ENCODE results near the gene DYTN.

DNA sequence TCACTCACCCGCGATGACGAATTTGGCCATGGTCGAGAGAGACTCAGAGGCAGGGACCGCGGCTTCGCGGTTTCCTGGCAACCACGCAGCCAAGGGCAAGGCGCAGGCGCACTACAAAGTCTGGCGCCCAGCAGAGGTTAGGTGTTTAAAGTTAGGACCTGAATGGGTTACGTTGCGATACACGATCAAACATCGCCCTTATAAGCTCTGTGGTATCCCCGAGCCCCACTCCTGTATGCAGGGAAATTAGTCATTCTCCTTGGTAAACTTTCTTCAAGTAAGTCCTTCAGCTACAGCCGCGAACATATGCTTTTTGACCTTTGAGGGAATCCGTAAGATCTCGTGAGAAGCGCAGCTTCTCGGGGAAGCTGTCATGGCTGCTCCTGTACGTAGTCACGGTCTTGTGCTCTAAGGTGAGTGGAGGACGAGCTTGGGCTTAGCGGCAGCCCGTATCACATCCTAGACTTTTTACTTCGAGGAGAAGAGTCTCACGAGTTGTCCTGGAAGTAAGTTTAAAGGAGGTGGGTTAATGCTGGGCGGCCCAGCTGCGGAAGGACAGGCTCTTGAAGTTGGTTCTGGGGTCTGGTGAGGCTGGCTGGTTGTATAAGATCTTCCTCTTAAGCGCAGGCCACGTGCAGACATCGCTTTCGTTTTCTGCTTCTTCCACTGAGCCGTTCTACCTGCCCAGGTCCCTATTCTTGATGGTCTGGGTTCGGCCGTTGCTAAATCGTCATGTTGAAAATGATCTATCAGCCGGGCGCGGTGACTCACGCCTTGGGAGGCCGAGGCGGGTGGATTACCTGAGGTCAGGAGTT is 47.3 kb upstream of the DYTN start, which contains the start of the genes FASTKD2 and MDH1B:
- peak; percentile 89; the same call in 1 of the 2 replicates for TF ChIP-seq TAF1 (IDR thresholded peaks at IDR 0.05; ENCODE audit: borderline replicate concordance, insufficient read depth, low read length)
- TF ChIP-seq, protein P1, sequence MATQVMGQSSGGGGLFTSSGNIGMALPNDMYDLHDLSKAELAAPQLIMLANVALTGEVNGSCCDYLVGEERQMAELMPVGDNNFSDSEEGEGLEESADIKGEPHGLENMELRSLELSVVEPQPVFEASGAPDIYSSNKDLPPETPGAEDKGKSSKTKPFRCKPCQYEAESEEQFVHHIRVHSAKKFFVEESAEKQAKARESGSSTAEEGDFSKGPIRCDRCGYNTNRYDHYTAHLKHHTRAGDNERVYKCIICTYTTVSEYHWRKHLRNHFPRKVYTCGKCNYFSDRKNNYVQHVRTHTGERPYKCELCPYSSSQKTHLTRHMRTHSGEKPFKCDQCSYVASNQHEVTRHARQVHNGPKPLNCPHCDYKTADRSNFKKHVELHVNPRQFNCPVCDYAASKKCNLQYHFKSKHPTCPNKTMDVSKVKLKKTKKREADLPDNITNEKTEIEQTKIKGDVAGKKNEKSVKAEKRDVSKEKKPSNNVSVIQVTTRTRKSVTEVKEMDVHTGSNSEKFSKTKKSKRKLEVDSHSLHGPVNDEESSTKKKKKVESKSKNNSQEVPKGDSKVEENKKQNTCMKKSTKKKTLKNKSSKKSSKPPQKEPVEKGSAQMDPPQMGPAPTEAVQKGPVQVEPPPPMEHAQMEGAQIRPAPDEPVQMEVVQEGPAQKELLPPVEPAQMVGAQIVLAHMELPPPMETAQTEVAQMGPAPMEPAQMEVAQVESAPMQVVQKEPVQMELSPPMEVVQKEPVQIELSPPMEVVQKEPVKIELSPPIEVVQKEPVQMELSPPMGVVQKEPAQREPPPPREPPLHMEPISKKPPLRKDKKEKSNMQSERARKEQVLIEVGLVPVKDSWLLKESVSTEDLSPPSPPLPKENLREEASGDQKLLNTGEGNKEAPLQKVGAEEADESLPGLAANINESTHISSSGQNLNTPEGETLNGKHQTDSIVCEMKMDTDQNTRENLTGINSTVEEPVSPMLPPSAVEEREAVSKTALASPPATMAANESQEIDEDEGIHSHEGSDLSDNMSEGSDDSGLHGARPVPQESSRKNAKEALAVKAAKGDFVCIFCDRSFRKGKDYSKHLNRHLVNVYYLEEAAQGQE (IDR thresholded peaks at IDR 0.05; ENCODE audit: insufficient read depth in 1 of 2, low read depth in 2 of 2, low read length in 2 of 2) = peak in 1 of 2 experiments; percentile 36; a peak in 1 of 4 replicates

Measured in PFSK-1 (cell line).